Stimulated activated CD8-positive, alpha-beta memory T cell treated with anti-CD3 and anti-CD28 coated beads, Interleukin-4, amount 100 ng/mL, for 24 hours (primary cell): Measurements from ENCODE around the gene MVB12B.

Source experiments
- DNase-seq: peaks from one replicate; pipeline ENCODE4 v3.0.0-alpha.2; 2020; ENCODE audit warnings: low read depth

The MVB12B gene

DNA sequence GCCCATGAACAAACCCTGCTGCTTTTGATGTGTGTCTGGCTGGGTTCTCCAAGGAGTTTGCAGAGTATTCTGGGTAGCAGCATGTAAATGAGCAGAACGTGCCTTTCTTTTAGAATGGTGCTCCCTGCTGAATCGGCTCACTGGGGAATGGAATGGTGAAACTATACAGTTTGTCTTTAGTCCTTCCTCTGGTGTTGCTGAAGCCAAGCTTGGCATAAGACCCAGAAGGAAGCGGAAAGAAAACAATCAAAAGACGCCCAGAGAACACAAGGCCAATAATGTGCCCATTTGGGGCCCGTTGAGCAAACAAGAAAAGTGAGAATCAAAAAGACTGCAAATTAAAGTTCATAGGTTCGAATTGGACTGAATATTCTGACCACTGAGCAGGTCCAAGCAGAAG lies 60.1 kb downstream of the MVB12B start:
- DNase-seq: no peak

DNA sequence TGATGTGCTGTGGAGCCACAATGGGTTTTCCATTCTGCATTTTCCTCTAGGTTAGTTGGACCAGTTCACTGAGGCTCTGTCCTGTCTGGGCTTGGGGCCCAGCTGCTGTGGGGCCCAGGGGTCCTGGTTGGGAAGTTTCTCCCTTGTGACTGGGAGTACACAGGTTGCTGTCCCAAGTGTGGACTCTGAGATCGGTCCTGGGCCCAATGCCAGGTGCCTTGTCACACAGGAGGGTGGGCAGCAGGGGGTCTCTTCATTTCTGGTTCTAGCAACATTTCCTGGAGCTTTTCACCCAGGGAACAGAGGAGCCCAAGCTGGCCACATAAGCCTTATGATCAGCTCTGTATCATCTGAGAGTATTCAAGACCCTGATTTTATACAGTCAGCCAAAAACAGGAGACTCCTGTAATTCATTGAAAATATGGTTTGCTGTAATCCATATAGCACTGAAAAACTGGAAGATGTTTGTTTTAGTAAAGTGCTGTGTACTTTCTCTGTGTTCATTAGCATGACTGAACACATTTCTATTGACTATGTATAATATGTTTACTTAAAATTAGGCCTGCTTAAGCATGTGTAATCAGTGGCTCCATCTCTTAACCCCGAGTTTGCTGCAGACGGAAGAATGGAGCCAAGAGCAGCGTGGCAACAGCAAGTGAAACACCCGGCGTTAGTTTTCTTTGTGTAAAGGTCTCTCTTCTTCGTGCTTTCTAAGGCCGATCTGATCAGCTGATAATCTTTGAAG lies 62.5 kb downstream of the MVB12B start:
- no peak for DNase-seq

DNA sequence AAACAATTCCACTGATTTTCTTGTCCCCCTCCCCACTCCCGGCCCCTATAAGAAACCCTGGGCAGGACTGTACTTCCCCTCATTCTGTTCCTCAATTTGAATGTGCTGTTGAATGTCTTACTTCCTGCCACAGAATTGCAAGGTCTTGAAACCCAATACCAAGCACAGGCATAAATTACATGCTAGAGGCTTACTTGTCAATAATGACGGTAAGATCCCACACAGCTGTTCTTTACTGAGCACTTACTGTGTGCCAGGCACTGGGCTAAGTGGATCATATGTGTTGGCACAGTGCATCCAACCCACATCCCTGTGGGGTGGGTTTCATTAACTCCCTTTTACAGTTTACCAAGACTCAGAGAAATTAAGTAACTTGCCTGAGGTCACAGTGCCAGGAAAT lies 63.4 kb downstream of the MVB12B start:
- DNase-seq: no peak

DNA sequence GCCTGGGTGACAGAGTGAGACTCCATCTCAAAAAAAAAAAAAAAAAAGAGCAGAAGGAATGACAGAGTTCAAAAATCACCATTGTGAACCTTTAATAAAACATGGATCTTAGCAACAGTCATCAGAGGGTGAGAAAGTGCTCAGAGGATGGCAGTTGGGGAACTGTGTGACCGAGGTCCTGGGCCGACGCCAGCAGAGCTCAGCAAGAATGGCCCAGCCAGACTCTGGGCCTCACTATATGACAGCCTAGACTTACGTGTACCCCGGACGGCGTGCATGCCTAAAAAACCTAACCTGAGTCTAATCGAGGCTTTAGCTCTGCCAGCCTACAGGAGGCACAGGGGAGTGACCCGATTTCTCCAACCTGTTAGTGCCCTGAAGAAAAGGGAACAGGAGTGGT lies 64.3 kb downstream of the MVB12B start:
- DNase-seq: no peak

DNA sequence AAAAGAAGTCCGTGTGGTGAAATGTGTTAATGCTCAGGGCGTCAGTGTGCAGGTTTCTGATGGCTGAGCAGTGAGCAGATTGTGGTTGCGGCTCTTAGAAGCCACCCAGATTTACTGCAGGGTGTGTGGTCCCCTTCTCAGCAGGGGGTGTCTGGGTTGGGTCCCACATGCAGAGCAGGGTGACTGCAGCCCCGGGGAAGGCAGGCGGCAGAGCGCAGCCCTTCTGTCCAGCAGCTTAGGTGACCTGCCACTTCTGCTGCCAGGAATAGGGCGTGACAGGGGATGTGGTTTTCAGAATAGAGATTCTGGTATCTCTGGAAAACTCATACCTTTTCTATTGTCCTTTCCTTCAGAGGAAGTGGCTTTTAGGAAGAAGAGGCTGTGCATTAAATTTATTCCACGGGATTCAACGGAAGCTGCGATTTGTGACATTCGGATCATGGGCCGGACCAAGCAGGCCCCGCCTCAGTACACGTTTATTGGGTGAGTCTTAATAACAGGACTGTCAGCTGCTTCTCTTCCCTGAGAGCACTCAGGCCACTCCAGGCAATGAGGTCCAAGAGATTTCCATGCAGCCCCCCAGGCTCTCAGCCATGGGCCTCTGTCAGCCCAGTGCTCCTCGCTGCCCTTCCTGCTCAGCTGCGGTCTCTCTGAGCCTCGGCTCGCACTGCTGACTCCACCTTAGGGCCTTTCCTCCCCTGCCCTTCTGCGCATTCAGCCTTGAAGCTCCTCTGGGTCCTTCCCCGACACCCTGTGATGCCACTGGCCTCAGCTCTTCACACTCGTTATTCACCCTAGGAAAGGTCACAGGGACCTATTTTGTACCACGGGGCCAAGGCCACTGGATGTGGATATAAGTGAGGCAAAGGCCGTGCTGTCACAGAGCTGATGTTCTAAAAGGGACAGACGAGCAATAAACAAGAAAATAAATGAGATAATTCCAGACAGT lies 65.4 kb downstream of the MVB12B start:
- no peak for DNase-seq

DNA sequence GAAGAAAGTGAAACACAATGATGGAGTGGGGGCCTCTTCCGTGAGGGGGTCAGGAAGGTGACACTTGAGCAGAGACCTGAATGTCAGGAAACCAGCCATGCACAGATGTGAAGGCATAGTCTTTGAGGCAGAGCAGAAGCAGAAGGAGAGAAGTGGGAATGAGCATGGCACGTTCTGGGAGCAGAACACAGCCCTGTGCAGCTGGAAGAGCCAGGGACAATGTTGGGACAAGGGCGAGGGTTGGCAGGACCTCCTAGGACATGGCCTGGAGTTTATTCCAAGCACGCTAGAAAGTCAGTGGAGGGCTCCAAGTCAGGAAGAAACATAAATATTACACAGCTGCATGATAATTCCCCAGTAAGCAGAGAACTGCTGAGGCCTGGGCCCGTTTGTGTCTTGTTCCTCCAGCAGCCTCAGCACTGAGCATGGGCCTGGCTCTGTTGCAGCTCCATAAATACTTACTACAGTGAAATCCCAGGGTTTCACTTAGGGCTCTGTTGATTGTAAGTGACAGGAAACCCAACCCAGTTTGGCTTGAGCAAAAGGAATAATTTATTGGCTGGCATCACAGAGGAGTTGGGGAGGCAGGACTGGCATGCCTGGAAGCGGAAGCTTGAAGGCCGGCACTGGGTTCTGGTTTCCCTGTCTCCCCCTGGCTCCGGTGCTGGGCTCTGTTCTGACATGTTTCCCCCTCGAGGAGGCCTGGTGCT lies 66.2 kb downstream of the MVB12B start:
- no peak for DNase-seq

DNA sequence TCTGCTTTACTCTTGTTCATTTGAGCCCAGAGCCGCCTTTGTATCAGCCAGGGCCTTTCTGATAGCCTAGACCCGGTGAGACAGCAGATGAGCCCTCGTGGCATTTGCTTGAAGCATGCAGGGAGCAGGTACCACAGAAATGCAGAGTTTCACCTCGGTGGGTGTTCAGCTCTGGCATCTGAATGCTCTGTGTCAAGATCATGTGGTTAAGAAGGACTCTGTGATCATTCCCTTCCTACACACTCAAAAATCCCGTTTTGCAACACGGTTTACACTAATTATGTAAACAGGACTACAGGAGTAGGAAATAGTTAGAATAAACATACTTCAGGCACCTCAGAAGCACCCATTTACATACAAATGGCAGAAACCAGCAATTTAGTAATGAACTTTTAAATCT lies 67.2 kb downstream of the MVB12B start:
- no peak for DNase-seq

DNA sequence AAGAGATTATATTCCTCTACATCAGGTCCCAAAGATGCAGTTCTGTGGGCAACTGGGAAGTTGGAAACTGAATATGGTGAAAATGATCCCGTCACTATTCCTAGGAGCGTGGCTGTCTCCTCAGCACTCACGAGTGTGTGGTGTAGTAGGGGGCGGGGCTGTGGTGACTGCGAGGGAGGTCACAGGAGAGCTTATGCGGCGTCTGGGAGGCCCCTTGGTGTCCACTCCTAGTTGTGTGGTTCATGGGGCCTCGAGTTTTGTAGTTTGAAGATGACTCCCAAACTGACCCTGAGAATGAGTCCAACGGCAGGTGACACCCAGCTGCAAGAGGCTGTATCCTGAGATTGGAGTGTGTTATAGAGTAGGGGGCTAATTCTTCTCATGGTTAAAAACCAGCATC lies 68.2 kb downstream of the MVB12B start:
- DNase-seq: no peak

DNA sequence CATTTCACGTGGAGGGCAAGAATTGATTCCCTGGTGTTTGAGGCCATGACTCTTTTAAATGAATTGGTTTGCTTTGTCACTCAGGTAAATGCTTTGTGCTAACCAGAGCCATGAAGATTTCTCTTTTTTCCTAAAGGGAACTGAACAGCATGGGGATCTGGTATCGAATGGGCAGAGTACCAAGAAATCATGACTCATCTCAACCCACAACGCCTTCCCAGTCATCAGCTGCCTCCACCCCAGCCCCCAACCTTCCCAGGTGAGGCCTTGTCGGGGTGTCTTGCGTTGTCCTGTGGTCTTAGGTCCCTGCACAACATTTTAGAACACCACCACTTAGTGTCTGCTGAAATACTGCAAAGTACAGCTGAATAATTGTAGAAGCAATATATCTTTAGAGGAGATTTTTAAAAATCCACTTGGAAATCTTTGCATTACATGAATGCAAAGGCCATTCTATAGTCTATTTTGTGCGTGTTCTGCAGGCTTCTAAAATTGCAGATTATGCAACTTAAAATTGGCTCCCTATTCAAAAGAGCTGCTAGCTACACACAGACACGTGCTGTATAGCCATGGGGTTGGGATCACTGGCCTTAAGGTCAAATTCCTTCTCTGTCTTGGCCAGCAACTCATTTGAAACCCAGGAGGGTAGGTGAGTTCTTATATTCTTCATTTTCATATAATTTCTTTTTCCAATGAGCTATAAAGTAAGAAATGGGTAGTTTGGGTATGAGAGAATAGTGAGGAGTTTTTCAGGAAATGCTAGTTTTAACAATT lies 69.0 kb downstream of the MVB12B start:
- no peak for DNase-seq

DNA sequence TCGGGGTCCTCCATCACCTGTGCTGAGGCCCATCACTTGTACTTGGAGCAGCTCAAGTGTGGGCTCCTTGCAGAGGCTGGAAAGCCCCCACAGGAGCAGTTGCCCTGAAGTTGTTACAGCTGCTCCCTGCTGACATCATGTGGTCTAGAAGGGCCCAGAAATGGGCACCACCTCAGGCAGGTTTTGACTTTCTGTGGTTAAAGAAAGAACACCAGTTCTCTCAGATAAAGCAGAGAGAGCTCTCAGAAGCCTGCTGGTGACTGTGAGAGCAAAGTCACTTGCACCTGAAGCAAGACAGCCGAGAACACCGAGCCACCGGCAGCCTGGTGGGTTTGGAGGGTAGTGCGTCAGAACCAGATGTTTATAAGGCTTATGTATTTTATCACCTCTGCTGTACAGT lies 70.4 kb downstream of the MVB12B start:
- peak; percentile 35 for DNase-seq

DNA sequence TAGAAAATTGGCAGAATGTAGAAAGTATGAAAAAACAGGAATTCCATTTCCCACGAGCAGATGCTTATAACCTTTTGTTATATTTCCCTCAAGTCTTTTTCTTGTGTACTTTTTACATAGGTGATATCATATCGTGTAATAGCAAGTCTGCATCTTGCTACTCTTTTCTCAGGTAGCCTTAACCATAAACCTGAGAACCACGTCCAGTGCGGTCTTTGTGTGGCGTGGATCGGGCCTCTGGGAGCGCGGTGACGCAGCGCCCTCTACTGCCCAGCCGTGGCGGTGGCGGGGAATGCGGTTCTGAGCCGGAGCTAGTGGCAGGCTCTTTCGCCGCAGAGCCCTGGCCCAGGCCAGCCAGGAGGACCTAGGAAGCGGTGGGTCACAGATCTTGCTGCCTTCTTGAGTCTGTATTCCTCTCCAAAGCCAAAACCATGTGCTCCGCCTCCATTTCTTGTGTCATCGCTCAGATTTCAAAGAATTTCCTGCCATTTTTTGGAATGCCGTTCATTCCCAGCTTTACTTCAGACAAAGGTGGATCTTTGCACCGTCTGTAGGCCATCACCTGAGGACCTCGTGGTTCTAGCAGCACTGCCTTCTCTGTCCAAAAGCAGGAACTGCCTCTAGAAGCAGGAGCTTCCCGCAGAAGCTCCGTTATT lies 71.9 kb downstream of the MVB12B start:
- DNase-seq: peak; percentile 62

DNA sequence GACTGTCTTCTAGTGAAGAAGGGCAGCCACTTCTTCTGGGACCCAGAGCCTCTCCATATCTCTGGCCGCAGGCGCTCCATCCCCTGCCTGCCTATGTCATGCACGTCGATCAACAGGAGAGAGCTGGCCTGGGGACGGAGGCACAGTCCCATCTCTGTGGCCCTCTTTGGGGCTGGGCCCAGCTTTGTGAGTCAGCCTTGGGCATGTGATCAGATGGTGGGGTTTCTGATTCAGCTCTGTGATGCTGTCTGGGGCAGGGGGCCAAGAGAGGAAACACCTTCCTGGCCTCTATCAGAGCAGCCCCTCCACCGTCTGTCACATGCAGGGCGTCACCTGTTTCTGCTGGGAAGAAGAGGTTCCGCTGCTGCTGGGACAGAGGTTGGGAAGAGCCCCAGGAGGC lies 72.6 kb downstream of the MVB12B start:
- DNase-seq: no peak

DNA sequence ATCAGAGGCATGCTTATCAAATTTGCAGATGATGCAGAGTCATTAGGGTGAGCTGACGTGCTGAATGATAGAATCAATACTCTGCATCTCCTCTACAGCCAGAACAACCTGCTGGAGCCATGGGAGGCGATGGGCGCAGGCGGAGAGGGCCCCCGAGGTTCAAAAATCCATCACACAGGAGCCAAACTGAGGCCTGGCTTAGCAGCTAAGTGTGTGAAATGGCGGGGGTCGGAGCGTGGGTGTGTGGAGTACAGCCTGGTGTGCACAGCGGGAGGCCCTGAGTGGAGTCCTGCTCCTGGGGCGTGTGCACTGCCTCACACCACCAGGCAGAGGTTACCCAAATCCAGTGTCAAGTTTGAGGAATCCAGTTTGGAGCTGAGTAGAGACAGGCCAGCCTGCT lies 73.2 kb downstream of the MVB12B start:
- no peak for DNase-seq

DNA sequence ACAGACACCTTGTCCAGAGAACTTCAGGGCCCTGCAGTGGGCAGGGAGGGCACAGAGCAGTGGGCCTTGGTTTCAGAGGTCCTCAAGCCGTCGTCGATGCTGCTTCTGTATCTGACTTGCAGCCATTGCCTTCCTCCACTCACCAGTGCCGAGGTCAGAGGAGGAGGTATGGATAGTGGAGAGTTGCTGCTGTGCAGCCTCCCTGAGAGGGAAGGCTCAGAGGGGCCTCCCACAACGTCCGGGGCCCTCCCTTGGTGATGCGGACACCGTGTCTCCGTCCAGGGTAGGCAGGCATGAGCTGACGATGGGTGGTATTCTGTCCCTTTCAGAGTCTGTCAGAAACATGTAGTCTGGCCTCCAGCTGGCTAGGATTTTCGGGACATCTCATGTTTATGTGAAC lies 73.9 kb downstream of the MVB12B start:
- no peak for DNase-seq

DNA sequence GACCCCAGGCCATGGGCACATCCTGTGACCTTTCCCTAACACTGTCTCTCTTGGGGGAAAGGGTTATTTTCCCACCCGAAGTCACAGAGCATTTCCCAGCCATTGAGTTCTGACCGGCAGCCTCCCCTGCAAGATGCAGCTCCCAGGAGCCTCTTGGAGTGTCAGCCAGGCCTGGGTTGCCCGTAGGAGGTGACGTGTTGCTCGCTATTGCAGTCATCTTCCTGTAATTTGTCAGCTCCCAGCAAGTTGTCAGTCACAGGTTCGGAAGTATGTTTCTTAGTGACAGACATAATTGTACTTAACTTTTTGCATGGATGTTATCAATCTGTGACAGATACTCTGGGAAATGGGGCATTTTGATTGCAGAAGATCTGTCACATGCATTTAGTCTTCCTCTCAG lies 74.5 kb downstream of the MVB12B start:
- DNase-seq: no peak

DNA sequence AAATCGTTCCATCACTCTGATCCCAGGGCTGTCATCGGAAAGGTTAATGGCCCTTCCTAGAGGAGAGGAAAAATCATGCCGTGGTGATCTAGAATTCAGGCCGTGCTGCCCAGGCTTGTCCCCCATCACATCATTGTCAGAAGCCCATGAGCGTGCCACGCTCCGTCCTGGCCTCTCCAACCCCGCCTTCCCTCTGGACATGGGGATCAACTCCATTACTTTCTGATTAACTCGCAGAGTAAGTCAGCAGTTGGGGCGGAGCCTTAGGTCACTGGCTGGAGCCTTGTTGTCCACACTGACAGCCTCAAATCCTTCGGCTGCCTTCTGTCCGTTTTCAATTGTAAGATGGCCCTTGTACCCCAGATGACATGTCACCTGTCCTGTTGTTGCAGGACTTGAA lies 75.0 kb downstream of the MVB12B start:
- no peak for DNase-seq

DNA sequence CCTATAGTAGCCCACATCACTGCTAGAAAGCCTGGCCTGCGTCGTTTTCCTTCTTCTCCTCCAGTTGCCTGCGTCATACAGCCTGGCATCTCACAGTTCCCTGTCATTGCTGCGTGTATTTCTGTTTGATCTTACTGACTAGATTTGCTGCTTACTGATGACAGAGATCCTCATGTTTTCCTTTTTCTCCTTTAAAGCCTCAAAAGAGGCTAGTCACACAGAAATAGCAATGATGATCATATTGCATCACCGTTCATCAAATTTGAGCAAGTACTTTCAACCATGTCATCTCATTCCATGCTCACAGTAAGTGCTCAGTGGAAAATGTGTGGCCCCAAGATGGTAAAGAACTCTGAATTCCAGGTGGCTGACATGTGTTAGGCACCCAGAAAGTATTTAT lies 76.8 kb downstream of the MVB12B start:
- DNase-seq: no peak

DNA sequence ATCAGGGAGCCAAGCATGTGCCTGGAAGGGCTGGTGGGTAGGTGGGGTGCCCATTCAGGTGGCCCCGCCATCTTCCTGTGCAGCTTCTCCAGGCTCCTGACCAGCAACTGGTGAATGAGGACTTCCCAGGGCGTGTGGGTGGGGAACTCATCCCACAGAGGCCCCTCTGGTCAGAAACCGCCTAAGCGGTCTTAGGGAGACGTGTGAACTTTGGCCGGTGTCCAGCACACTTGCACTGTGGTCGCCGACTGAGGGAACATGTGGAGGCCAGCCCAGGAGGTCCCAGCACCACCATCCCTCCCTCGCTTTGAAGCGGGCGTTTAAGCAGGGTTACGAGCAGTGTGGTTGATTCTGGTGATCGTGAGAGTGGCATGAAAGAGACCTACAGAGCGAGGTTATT lies 77.8 kb downstream of the MVB12B start:
- no peak for DNase-seq

DNA sequence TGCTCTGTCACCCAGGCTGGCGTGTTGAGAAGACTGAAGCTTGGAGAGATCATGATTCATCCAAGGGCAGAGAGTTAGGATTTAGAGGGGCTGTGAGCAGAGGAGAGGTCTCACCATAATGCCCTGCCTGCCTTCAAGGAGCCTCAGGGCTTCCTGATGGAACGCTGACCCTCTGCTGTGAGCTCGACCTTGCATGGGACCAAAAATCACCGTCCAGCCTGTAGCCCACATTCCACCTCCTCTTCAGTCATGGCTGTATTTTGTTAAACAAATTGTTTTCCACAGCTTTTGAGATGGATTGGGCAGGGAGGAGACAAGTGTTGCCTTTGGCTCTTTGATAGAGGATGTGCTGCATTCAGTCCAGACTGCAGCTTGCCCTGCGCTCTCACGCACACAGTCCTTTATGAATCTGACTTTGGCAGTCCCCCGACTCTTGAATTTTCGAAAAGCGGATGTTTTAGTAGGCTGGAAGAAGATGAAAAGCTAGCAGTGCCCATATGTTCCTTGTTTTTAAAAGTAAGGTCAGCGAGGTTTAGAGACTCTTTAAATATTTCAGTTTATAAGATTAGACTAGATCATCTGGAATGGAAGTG lies 79.5 kb downstream of the MVB12B start:
- no peak for DNase-seq

DNA sequence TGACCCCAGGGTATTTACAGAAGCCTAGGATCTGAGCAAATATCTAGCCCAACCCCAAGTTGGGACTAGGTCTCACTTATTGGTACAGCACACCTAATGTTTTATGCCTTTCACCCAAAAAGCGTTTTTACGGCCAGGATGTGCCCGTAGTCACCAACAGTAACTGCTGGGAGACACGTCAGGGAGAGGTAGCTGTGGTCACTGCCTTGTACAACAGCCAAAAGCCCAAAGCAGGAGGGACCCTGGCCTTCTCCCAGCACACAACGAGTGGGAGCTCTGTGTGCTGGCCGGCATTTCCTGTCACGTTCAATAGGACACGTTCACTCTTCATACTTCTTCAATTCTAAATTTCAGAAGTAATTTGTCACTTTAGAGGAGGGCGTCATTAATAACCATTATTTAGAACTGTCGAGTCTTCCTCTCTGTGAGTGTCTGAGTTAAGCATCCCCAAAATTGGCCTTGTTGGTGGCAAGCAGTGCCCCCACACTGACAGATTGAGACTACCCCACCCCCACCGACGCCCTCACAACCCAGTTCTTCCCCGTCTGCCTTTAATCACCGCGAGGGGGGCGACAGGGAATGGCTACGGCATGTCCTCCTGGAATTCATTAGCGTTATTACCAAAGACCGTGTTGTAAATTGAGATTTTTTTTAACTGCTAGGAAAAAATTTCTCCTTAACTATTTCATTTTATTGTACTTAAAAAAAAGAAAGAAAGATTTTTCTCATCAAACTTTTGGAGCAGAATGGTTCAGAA lies 80.7 kb downstream of the MVB12B start:
- DNase-seq: no peak
